Measurements from ENCODE around the gene JTB. TPM values are rescaled to one million over a fixed set of nuclear protein-coding genes. Genes with fewer than 3 reads are reported as not detected.

JTB gene
- polyA plus RNA-seq (2013, experiment 1 of 2): 64.0 TPM
- polyA plus RNA-seq (2013, experiment 2 of 2): 61.0 TPM

DNA sequence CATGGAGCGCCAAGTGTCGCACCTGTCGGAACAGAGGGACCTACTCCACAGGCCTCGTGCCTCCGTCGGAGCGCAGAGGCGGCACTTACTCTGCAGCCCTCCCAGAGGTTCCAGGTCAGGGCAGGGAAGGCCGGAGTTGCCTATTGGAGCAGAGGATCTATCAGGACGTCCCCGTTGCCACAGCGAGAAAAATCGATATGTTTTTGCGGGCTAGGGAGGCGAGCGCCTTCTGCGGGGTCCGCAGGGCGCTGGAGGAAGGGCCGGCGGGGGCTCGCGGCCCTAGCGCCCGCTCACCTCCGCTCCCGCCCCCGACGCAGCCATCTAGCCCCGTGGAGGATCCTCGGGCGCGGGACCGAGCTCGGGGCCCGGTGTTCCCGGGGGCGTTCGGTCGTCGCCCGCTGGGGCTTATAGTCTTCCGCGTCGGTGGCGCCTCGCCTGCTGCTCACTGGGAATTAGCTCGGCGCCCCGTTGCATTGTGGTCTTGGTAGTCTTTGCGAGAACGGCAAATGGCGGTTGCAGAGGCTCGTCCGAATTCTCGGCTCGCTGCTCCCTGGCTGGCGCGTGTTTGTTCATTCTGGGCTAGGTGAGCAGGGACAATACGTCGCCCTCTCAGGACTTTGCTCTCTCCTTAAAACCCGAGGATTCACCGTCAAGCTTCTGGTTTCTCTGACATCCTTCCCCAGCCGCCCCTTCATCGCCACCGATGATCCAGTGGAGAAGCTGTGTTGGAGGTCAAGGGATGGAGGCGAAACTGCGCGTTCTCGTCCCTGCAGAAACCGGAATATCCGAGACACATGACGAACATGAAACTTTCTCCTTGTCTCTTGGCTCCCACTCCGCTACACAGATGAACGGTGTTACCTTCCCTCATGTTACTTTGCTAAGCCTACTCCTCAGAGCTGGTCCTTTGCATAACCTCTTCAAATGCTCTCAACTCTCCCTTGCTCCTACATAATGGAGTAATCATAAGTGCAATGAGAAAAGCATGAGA lies at the start of gene JTB:
TSS of gene JTB (minus strand) at position 425 of the 991 bp plus-strand sequence. CDS start at position 3, 422 bp downstream.
- Histone ChIP-seq H2BK12ac (ENCODE audit: low read length) (no peak within 1 kb of the TSS), H2BK15ac (ENCODE audit: low read length) (no peak within 1 kb of the TSS), H2AK5ac (ENCODE audit: low read depth, low read length) (no peak within 1 kb of the TSS), H4K91ac (ENCODE audit: low read depth, low read length, poor library complexity) (no peak within 1 kb of the TSS), H3K4me1 (ENCODE audit: control insufficient read depth in 2 of 2, insufficient read depth in 1 of 2, low read depth in 1 of 2, low read length in 2 of 2) (peaks cover 2 to 10% of the 10 kb centered on the region in 2 donors), H3K27ac (replicated peaks; ENCODE audit: low read length) (peak within 1 kb of the TSS; percentile 52), H3K4me3 (ENCODE audit: low read length in 2 of 2) (peak within 1 kb of the TSS; percentile 94 to 98), H2BK120ac (ENCODE audit: low read depth, low read length) (no peak within 1 kb of the TSS), H3K9me3 (replicated peaks in 1 of 2; ENCODE audit: control insufficient read depth in 2 of 2, insufficient read depth in 1 of 2, low read depth in 1 of 2, low read length in 2 of 2) (no peaks in the 10 kb centered on the region), H3K18ac (ENCODE audit: low read length) (peak within 1 kb of the TSS; percentile 88), H3K9ac (ENCODE audit: low read depth, low read length, poor library complexity) (peak within 1 kb of the TSS; percentile 90), H3K79me1 (ENCODE audit: low read depth, low read length) (peaks cover 3% of the 10 kb centered on the region), H3K14ac (ENCODE audit: low read length) (peak within 1 kb of the TSS; percentile 28), H2BK5ac (ENCODE audit: low read length) (peak within 1 kb of the TSS; percentile 57), H3K4me2 (ENCODE audit: insufficient read depth, low read length, poor library complexity, severe bottlenecking) (peak within 1 kb of the TSS; percentile 92), H2AFZ (ENCODE audit: low read length) (peak within 1 kb of the TSS; percentile 94), H4K8ac (ENCODE audit: low read depth, low read length) (no peak within 1 kb of the TSS), H3K36me3 (replicated peaks in 1 of 2; ENCODE audit: control insufficient read depth in 2 of 2, insufficient read depth in 2 of 2, low read length in 2 of 2) (peaks cover 20 to 74% of the 10 kb centered on the region in 2 donors), H3K27me3 (ENCODE audit: control insufficient read depth in 3 of 3, insufficient read depth in 3 of 3, low read depth in 1 of 3, low read length in 3 of 3) (no peaks in the 10 kb centered on the region), H3K23ac (ENCODE audit: low read depth, low read length, poor library complexity) (peak within 1 kb of the TSS; percentile 14), H3K4ac (ENCODE audit: low read length) (no peak within 1 kb of the TSS)
- WGBS, 2 donors (ENCODE audit: extremely low coverage in 2 of 2, insufficient read length in 2 of 2, insufficient replicate concordance in 1 of 2): no CpG with 5 or more reads among the region's 75 CpGs
- DNase-seq (ENCODE audit: low spot score): peak; percentile 82

DNA sequence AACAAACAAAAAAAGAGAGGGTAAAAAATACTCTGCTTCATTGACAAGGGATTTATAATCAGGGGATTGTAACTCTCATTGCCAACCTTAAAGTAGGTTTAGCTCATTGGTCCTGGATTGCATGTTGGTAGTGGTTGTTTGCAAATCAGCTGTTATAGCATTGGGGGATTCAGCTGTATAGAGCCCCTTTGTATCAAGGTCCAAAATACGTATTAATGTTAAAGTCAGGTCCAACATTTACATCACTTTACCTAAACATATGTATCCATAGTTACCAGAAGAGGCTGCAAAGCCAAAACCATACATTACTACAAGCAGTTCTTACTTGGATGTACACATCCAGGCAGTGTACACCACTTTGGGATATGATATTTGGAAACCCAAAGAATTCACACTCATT lies 42.5 kb upstream of the JTB start:
- Histone ChIP-seq H3K18ac (ENCODE audit: low read length) (no peak overlapping the region), H3K27me3 (ENCODE audit: control insufficient read depth in 3 of 3, insufficient read depth in 3 of 3, low read depth in 1 of 3, low read length in 3 of 3) (no peaks in the 10 kb centered on the region), H3K4me1 (ENCODE audit: control insufficient read depth in 2 of 2, insufficient read depth in 1 of 2, low read depth in 1 of 2, low read length in 2 of 2) (no peaks in the 10 kb centered on the region), H2AK5ac (ENCODE audit: low read depth, low read length) (no peak overlapping the region), H2BK15ac (ENCODE audit: low read length) (no peak overlapping the region), H3K79me1 (ENCODE audit: low read depth, low read length) (no peaks in the 10 kb centered on the region), H2BK12ac (ENCODE audit: low read length) (no peak overlapping the region), H3K23ac (ENCODE audit: low read depth, low read length, poor library complexity) (no peak overlapping the region), H3K4me3 (ENCODE audit: low read length in 2 of 2) (no peak overlapping the region), H2AFZ (ENCODE audit: low read length) (no peak overlapping the region), H3K4ac (ENCODE audit: low read length) (no peak overlapping the region), H3K14ac (ENCODE audit: low read length) (no peak overlapping the region), H4K8ac (ENCODE audit: low read depth, low read length) (no peak overlapping the region), H3K27ac (replicated peaks; ENCODE audit: low read length) (no peak overlapping the region), H3K4me2 (ENCODE audit: insufficient read depth, low read length, poor library complexity, severe bottlenecking) (no peak overlapping the region), H3K9me3 (replicated peaks in 1 of 2; ENCODE audit: control insufficient read depth in 2 of 2, insufficient read depth in 1 of 2, low read depth in 1 of 2, low read length in 2 of 2) (no peaks in the 10 kb centered on the region), H4K91ac (ENCODE audit: low read depth, low read length, poor library complexity) (no peak overlapping the region), H2BK120ac (ENCODE audit: low read depth, low read length) (no peak overlapping the region), H2BK5ac (ENCODE audit: low read length) (no peak overlapping the region), H3K36me3 (replicated peaks in 1 of 2; ENCODE audit: control insufficient read depth in 2 of 2, insufficient read depth in 2 of 2, low read length in 2 of 2) (no peaks in the 10 kb centered on the region), H3K9ac (ENCODE audit: low read depth, low read length, poor library complexity) (no peak overlapping the region)
- WGBS, 2 donors (ENCODE audit: extremely low coverage in 2 of 2, insufficient read length in 2 of 2, insufficient replicate concordance in 1 of 2): no CpG with 5 or more reads among the region's 1 CpG
- no peak for DNase-seq (ENCODE audit: low spot score)

DNA sequence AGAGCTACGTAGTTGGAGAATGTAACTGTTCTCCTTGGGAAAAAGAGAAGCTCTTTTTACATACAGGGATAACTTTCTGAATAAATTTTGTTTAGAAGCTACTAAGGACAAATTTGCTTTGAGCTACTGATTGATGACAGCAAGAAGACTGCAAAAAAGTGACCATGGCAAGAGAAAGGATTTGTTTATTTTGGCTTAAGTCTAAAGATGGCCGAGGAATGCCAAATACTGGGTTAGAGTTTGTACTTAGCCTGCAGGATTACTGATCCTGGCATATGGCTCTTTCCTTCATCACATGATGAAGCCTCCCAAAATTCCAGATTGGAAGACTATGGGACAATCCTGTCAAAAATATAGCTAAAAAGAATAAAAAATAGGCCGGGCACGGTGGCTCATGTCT lies 41.8 kb upstream of the JTB start:
- Histone ChIP-seq H3K4me1 (ENCODE audit: control insufficient read depth in 2 of 2, insufficient read depth in 1 of 2, low read depth in 1 of 2, low read length in 2 of 2) (no peaks in the 10 kb centered on the region), H3K27ac (replicated peaks; ENCODE audit: low read length) (no peak overlapping the region), H2AFZ (ENCODE audit: low read length) (no peak overlapping the region), H2BK120ac (ENCODE audit: low read depth, low read length) (no peak overlapping the region), H3K4ac (ENCODE audit: low read length) (no peak overlapping the region), H4K91ac (ENCODE audit: low read depth, low read length, poor library complexity) (no peak overlapping the region), H2BK12ac (ENCODE audit: low read length) (no peak overlapping the region), H3K4me3 (ENCODE audit: low read length in 2 of 2) (no peak overlapping the region), H2BK15ac (ENCODE audit: low read length) (no peak overlapping the region), H2AK5ac (ENCODE audit: low read depth, low read length) (no peak overlapping the region), H3K27me3 (ENCODE audit: control insufficient read depth in 3 of 3, insufficient read depth in 3 of 3, low read depth in 1 of 3, low read length in 3 of 3) (no peaks in the 10 kb centered on the region), H3K23ac (ENCODE audit: low read depth, low read length, poor library complexity) (no peak overlapping the region), H4K8ac (ENCODE audit: low read depth, low read length) (no peak overlapping the region), H3K18ac (ENCODE audit: low read length) (no peak overlapping the region), H3K14ac (ENCODE audit: low read length) (no peak overlapping the region), H3K79me1 (ENCODE audit: low read depth, low read length) (no peaks in the 10 kb centered on the region), H3K9ac (ENCODE audit: low read depth, low read length, poor library complexity) (no peak overlapping the region), H2BK5ac (ENCODE audit: low read length) (no peak overlapping the region), H3K9me3 (replicated peaks in 1 of 2; ENCODE audit: control insufficient read depth in 2 of 2, insufficient read depth in 1 of 2, low read depth in 1 of 2, low read length in 2 of 2) (no peaks in the 10 kb centered on the region), H3K4me2 (ENCODE audit: insufficient read depth, low read length, poor library complexity, severe bottlenecking) (no peak overlapping the region), H3K36me3 (replicated peaks in 1 of 2; ENCODE audit: control insufficient read depth in 2 of 2, insufficient read depth in 2 of 2, low read length in 2 of 2) (no peaks in the 10 kb centered on the region)
- DNase-seq (ENCODE audit: low spot score): no peak
- WGBS, 2 donors (ENCODE audit: extremely low coverage in 2 of 2, insufficient read length in 2 of 2, insufficient replicate concordance in 1 of 2): no CpG with 5 or more reads among the region's 4 CpGs

DNA sequence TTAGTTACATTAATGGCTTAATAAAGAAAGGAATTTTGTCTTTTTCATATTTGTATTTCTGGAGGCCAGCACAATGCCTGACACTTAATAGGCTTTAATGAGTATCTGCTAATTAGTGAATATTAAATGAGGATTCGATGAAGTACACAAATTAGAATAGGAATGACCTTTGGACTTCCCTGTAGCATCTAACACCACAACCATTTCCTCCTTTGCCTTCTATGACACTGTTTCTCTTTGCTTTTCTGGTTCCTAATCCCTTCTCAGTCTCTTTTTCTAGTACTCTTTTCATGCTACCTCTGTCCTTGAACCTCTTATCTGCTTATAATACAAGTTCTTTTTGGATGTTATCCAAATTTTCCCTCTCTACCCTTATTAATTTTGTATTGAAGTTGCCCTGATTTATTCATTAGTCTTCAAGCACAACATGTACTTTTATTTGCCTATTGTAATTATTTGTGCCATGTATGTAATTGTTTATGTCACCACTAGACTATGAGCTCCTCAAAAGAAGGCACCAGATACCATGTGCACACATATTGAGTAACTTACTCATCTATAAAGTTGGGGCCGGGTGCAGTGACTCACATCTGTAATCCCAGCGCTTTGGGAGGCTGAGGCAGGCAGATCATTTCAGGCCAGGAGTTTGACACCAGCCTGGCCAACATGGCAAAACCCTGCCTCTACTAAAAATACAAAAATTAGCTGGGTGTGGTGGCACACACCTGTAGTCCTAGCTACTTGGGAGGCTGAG lies 36.9 kb upstream of the JTB start:
- H2BK120ac ChIP-seq (ENCODE audit: low read depth, low read length): no peak overlapping the region
- no peak overlapping the region for H3K14ac ChIP-seq (ENCODE audit: low read length)
- no peak overlapping the region for H4K91ac ChIP-seq (ENCODE audit: low read depth, low read length, poor library complexity)
- H3K23ac ChIP-seq (ENCODE audit: low read depth, low read length, poor library complexity): no peak overlapping the region
- H2BK12ac ChIP-seq (ENCODE audit: low read length): no peak overlapping the region
- no peak overlapping the region for H2AFZ ChIP-seq (ENCODE audit: low read length)
- no peaks in the 10 kb centered on the region for H3K36me3 ChIP-seq (replicated peaks in 1 of 2; ENCODE audit: control insufficient read depth in 2 of 2, insufficient read depth in 2 of 2, low read length in 2 of 2)
- no peak for DNase-seq (ENCODE audit: low spot score)
- no peak overlapping the region for H2AK5ac ChIP-seq (ENCODE audit: low read depth, low read length)
- H2BK15ac ChIP-seq (ENCODE audit: low read length): no peak overlapping the region
- no peak overlapping the region for H3K4me3 ChIP-seq (ENCODE audit: low read length in 2 of 2)
- no peak overlapping the region for H3K4me2 ChIP-seq (ENCODE audit: insufficient read depth, low read length, poor library complexity, severe bottlenecking)
- H4K8ac ChIP-seq (ENCODE audit: low read depth, low read length): no peak overlapping the region
- H3K27ac ChIP-seq (replicated peaks; ENCODE audit: low read length): no peak overlapping the region
- no peaks in the 10 kb centered on the region for H3K79me1 ChIP-seq (ENCODE audit: low read depth, low read length)
- H3K4ac ChIP-seq (ENCODE audit: low read length): no peak overlapping the region
- no peaks in the 10 kb centered on the region for H3K9me3 ChIP-seq (replicated peaks in 1 of 2; ENCODE audit: control insufficient read depth in 2 of 2, insufficient read depth in 1 of 2, low read depth in 1 of 2, low read length in 2 of 2)
- no peak overlapping the region for H2BK5ac ChIP-seq (ENCODE audit: low read length)
- H3K18ac ChIP-seq (ENCODE audit: low read length): no peak overlapping the region
- no peaks in the 10 kb centered on the region for H3K27me3 ChIP-seq (ENCODE audit: control insufficient read depth in 3 of 3, insufficient read depth in 3 of 3, low read depth in 1 of 3, low read length in 3 of 3)
- no CpG with 5 or more reads among the region's 3 CpGs for WGBS, 2 donors (ENCODE audit: extremely low coverage in 2 of 2, insufficient read length in 2 of 2, insufficient replicate concordance in 1 of 2)
- no peaks in the 10 kb centered on the region for H3K4me1 ChIP-seq (ENCODE audit: control insufficient read depth in 2 of 2, insufficient read depth in 1 of 2, low read depth in 1 of 2, low read length in 2 of 2)
- no peak overlapping the region for H3K9ac ChIP-seq (ENCODE audit: low read depth, low read length, poor library complexity)
